Nephron (organoid): ENCODE data around the gene GRIK4.

Experiments used
- H3K27ac Mint-ChIP-seq, 3 experiments: 2 replicates each; pipeline ENCODE4 v1.8.0; 2020; ENCODE audit warnings: mixed read lengths in 3 of 3, mild to moderate bottlenecking in 2 of 3, moderate library complexity in 1 of 3
- H3K27me3 Mint-ChIP-seq: 2 replicates; pipeline ENCODE4 v1.8.0; 2021; ENCODE audit warnings: low read depth, mild to moderate bottlenecking, moderate library complexity, mixed read lengths
- H3K36me3 Mint-ChIP-seq: 2 replicates; pipeline ENCODE4 v1.8.0; 2020; ENCODE audit warnings: low read depth, mixed read lengths
- H3K4me1 Mint-ChIP-seq: 2 replicates; pipeline ENCODE4 v1.8.0; 2020; ENCODE audit warnings: mixed read lengths
- H3K4me3 Mint-ChIP-seq, 3 experiments: 2 replicates each; pipeline ENCODE4 v1.8.0; 2020; ENCODE audit warnings: mild to moderate bottlenecking in 3 of 3, mixed read lengths in 3 of 3, moderate library complexity in 2 of 3
- H3K9me3 Mint-ChIP-seq: 2 replicates; pipeline ENCODE4 v1.8.0; 2020; ENCODE audit warnings: mixed read lengths
- CTCF ChIP-seq, 3 experiments: fragments of 200-600 bp; sonication (generic); IDR thresholded peaks; one replicate each; pipeline ENCODE4 v1.5.0; 2021; ENCODE audit warnings: antibody characterized with exemption in 3 of 3; ENCODE audit not compliant: unreplicated experiment in 3 of 3

Gene GRIK4

DNA sequence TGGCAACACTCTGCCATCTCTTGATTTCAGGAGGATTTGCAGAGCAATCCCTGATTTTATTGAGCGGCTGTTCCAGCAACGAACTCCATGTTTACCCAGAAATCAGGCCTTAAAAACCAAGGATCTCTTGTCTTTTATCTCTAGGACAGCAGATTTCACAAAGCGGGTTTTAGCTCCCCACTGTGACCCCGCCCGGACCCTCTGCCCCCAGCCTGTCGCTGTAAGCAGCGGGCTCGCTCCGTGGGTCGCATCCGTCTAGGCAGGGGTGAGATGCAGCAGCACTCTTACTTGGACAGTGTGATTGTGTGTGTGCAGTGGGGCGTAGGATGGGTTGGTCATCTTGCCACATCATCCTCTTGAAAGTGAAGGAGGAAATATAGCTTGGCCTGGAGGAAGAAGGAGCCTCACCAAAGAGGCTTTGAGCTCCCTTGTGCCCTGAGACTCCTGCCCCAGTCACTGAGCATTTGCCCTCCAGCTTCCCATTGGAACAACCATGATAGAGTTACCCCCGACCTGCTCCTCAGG, 323.2 kb downstream of the GRIK4 start:
- peaks cover 22% of the 10 kb centered on the region for H3K27me3 Mint-ChIP-seq
- TF ChIP-seq CTCF (IDR thresholded peaks at IDR 0.05; ENCODE audit: unreplicated experiment in 3 of 3), result no peak
- H3K4me3 Mint-ChIP-seq, result no peak overlapping the region
- peaks cover 34% of the 10 kb centered on the region for H3K4me1 Mint-ChIP-seq
- H3K9me3 Mint-ChIP-seq, result no peaks in the 10 kb centered on the region
- no peak overlapping the region for H3K27ac Mint-ChIP-seq
- H3K36me3 Mint-ChIP-seq, result no peaks in the 10 kb centered on the region

GRCh38 chr11:120835601-120836228, 324.2 kb downstream of the GRIK4 start:
- no peak overlapping the region for H3K27ac Mint-ChIP-seq
- H3K9me3 Mint-ChIP-seq, result no peaks in the 10 kb centered on the region
- no peak overlapping the region for H3K4me3 Mint-ChIP-seq
- peaks cover 22% of the 10 kb centered on the region for H3K27me3 Mint-ChIP-seq
- H3K36me3 Mint-ChIP-seq, result no peaks in the 10 kb centered on the region
- H3K4me1 Mint-ChIP-seq, result peaks cover 26% of the 10 kb centered on the region
- no peak for TF ChIP-seq CTCF (IDR thresholded peaks at IDR 0.05; ENCODE audit: unreplicated experiment in 3 of 3)

DNA sequence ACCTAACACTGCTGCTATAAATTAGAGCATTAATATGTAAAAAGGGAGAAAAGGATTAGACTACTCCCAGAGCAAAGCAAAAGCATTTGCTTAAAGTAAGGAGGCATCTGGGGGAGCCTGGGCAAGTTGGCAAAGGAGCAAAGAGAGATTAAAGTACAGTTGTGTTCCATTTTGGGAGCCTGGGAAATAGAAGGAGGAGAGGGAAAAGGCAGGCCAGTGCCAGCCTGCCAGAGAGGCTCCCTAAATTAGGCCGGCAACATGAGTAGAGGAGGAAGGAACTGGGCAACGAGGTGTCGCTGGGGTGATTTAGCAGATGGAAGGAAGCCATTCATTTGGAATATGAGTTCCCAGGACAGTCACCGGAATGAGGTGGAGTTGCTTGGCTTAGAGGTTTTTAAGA, 326.1 kb downstream of the GRIK4 start:
- no peak for TF ChIP-seq CTCF (IDR thresholded peaks at IDR 0.05; ENCODE audit: unreplicated experiment in 3 of 3)
- Mint-ChIP-seq H3K4me3 (no peak overlapping the region), H3K27me3 (peaks cover 13% of the 10 kb centered on the region), H3K9me3 (no peaks in the 10 kb centered on the region), H3K36me3 (no peaks in the 10 kb centered on the region), H3K27ac (peak overlapping the region in 1 of 3 experiments; percentile 23), H3K4me1 (peaks cover 22% of the 10 kb centered on the region)

- no peaks in the 10 kb centered on the region for H3K36me3 Mint-ChIP-seq
- H3K27me3 Mint-ChIP-seq, result peaks cover 17% of the 10 kb centered on the region
- no peak overlapping the region for H3K27ac Mint-ChIP-seq
- H3K9me3 Mint-ChIP-seq, result no peaks in the 10 kb centered on the region
- peaks cover 12% of the 10 kb centered on the region for H3K4me1 Mint-ChIP-seq
- no peak for TF ChIP-seq CTCF (IDR thresholded peaks at IDR 0.05; ENCODE audit: unreplicated experiment in 3 of 3)
- H3K4me3 Mint-ChIP-seq, result no peak overlapping the region
These were observed 327.7 kb downstream of the GRIK4 start for GRCh38 chr11:120839201-120839600.

GRCh38 chr11:120839846-120840402, 328.4 kb downstream of the GRIK4 start:
- no peak overlapping the region for H3K4me3 Mint-ChIP-seq
- no peak overlapping the region for H3K27ac Mint-ChIP-seq
- no peak for TF ChIP-seq CTCF (IDR thresholded peaks at IDR 0.05; ENCODE audit: unreplicated experiment in 3 of 3)
- no peaks in the 10 kb centered on the region for H3K36me3 Mint-ChIP-seq
- peaks cover 12% of the 10 kb centered on the region for H3K4me1 Mint-ChIP-seq
- H3K27me3 Mint-ChIP-seq, result peaks cover 19% of the 10 kb centered on the region
- H3K9me3 Mint-ChIP-seq, result no peaks in the 10 kb centered on the region

GRCh38 chr11:120840661-120841060, 329.1 kb downstream of the GRIK4 start:
- H3K4me3 Mint-ChIP-seq, result no peak overlapping the region
- H3K27ac Mint-ChIP-seq, result no peak overlapping the region

More at GRCh38 chr11:120840661-120841060, 329.1 kb downstream of the GRIK4 start:
- H3K36me3 Mint-ChIP-seq, result no peaks in the 10 kb centered on the region
- H3K9me3 Mint-ChIP-seq, result no peaks in the 10 kb centered on the region
- H3K4me1 Mint-ChIP-seq, result peaks cover 12% of the 10 kb centered on the region
- H3K27me3 Mint-ChIP-seq, result peaks cover 19% of the 10 kb centered on the region
- no peak for TF ChIP-seq CTCF (IDR thresholded peaks at IDR 0.05; ENCODE audit: unreplicated experiment in 3 of 3)
